Measurements from ENCODE around the gene SH3PXD2A. TPM values are rescaled to one million over a fixed set of nuclear protein-coding genes. Genes with fewer than 3 reads are reported as not detected.
A peak's percentile ranks its signal among the peaks of the same experiment; 100 is the strongest.

SH3PXD2A gene
- total RNA-seq, 1 donor from 2014 or later, result 51.3 TPM

DNA sequence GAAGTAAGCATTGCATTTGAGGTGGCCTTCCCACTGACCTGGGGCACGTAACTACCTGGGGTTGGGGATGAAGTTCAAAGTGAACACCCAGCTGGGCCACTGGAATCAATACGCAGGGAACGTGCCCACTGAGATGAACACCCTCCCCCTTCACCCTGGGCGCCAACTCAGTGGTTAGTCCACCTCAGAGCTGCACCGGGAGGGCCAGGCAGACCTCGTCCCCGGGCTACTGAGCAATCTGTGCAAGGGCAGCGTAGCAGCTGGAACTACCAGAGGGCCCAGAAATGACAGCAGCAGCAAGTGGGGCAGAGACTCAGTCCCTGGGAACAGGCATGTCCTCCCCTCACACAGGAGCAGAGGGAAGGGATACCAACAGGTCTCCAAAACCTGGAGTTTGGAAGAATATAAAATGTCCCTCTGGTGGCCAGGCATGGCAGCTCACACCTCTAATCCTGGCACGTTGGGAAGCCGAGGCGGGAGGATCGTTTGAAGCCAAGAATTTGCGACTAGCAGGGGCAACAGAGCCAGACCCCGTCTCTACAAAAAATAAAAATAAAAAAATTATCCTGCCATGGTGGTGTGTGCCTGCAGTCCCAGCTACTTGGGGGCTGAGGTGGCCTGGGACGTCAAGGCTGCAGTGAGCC is 143.9 kb downstream of the SH3PXD2A start:
- DNase-seq (ENCODE audit: low spot score), result no peak

DNA sequence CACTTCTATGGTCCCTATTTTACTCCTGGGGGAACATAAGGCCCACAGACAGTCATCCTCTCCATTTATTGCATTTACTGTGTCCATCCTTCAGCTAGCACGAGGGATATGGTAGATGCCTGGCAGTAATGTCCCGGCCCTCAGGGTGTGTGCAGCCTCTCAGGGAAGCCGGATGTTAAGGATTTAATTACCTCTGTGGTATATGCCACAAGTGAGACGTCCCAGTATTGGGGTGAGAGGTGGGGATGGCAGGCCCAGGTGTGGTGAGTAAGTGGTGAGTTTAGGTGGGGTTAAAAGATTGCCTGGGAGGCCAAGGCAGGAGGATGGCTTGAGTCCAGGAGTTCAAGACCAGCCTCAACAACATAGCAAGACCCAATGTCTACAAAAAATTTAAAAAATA is 144.9 kb downstream of the SH3PXD2A start:
- DNase-seq (ENCODE audit: low spot score), result no peak

DNA sequence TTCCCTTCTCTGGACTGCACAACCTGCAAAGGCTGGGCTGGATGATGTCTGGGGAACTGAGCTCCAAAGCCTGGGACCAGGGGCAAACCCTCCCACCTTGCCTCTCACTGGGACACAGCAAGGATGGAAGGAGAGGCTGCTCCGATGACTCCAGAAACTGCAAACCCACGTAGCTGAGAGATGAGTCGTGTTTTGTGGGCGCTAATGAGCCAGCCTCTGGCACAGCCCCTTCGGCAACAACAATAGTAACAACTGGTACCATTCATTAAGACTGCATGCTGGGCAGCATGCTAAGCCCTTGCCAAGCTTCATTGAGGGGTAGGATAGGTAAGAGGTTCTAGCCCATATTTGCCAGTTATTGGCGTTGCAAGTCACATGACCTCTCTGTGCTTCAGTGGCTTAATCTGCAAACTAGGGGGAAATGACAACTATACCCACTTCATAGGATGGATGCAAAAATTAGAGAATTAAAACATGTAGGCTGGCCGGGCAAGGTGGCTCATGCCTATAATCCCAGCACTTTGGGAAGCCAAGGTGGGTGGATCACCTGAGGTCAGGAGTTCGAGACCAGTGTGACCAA is 145.9 kb downstream of the SH3PXD2A start:
- no peak for DNase-seq (ENCODE audit: low spot score)

DNA sequence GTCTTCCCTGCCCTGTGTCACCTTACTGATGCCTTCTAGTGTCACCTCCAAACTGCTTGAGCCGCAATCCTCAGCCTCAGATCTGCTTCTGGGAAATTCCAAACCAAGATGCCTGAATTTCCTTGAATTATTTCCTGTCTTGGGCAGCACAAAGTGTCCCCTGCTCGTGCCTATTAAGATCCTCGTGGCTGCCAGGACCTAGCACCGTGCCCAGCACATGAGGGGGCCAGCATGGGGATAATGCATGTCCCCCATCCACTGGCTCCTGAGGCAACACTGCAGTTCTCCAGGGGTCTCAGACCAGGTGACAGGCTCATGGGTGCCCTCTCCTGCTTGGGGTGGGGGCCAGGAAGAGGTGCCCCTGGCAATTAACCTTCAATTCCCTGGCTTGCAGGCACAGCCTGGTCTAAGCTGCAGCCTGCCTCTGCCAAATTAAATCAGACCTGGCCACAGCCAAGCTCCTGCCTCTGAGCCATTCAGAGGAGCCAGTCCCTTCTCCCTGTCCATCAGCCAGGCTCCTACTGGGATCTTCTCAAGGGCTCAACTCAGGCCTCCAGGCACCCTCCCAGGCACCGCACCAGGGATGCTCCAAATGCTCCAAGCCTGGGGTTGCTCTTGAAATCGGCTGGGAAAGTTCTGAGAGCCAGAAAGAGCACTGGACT is 146.6 kb downstream of the SH3PXD2A start:
- no peak for DNase-seq (ENCODE audit: low spot score)

DNA sequence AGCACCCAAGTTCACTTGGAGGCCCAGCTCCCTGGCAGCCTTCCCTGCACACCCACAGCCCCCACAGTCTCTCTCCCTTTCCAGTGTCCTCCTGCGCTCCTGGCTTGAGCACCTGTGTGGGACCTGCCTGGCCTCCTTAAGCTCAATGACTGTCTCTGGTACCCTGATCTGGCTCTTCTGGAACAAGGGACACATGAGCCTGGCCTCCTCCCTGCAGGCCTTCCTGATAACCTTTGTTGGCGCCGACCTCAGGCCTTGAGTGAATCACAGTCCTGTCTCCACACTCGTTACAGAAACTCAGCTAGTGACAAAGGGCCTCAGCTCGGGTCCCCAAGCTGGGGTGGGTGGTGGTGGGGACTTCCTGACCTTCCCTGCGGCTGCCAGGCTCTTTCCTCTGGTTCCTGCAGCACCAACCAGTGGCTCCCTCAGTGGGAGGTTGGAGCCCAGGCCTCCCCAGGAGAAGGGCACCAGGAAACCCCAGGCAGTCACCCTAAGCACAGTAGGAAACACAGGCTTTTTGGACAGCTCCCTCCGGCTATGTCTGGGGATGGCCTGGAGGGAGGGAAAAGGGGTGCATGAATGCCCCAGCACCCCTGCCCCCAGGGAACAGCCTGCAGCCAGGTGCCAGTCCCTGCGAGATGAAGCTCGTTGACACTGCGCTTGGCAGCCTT is 147.3 kb downstream of the SH3PXD2A start:
- no peak for DNase-seq (ENCODE audit: low spot score)

DNA sequence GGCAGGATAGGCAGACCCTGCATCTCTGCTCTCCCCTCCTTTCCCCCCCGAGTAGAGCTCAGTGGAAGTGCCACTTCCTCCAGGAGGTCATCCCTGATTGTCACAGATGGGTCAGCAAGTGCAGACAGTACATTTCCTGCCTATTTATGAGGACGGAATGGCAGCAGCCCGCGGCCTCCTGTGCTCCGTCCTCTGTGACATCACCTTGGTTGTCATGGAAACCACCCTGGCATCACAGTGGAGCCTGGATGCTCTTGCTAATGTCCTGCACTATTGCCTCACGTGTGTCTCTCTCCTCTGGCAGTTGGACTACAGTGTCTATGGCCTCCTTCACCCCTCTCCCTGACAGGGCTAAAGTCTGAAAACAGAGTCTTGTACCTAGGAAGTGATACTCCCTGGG is 148.6 kb downstream of the SH3PXD2A start:
- no peak for DNase-seq (ENCODE audit: low spot score)

DNA sequence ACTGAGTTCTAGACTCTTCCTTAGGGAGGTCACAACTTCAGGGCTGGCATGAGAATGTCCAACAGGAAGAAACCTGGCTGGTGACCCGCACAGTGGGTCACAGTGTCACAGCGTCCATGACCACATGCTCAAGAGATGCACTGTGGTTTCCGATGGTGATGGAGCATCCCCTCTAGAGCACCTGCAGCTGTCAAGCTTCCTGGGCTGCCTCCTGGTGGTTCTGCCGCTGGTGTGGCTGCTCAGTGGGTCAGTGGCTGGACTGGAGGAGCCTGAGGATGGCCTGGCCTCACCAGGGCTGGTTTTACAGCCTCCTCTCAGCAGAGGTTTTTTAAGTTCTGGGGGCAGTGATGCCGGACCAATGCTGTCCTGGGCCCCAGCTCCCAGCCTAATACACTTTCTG is 149.3 kb downstream of the SH3PXD2A start:
- no peak for DNase-seq (ENCODE audit: low spot score)

DNA sequence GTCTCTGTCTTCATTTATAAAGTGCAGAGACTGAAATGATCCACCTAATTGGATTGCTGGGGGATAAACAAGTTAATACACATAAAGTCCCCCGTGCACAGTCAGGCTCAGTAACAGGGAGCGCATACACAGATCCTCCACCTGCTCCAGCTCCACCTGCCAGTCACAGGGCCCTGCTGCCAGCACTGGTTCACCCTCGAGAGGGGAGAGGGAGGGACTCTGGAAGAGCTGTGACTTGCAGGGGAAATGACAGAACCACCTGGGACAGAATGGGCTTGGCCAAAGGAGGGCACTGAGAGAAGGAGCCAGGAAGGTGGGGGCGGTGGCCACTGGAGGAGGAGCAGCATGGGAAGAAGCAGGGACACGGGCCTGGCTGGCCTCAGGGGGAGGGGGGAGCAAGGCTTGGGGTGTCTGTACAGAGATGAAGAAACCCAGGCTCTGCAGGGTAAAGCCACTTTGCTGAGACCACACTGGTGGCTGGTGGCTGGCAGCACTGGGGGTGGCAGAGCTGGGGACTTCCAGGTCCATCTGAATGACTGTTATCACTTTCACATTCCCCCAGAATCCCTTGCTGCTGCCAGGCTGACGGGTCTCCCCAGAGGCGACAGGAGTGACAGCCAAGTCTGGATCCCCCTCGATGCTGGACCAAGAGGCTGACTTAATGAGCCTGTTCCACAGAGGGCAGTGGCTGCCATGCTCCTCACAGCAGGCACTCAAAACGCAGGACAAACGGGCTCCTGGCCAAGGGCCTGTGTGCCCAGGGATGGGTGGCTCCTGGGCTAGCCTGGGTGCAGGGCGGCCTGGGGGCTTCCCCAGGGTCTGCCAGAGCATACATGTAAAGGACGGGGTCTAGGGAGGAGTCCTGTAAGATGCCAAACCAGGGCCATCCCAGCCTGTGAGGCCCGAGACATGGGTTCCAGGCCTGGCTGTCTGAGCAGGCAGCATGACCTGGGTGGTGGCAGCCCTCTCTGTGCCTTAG is 151.1 kb downstream of the SH3PXD2A start:
- no peak for DNase-seq (ENCODE audit: low spot score)

DNA sequence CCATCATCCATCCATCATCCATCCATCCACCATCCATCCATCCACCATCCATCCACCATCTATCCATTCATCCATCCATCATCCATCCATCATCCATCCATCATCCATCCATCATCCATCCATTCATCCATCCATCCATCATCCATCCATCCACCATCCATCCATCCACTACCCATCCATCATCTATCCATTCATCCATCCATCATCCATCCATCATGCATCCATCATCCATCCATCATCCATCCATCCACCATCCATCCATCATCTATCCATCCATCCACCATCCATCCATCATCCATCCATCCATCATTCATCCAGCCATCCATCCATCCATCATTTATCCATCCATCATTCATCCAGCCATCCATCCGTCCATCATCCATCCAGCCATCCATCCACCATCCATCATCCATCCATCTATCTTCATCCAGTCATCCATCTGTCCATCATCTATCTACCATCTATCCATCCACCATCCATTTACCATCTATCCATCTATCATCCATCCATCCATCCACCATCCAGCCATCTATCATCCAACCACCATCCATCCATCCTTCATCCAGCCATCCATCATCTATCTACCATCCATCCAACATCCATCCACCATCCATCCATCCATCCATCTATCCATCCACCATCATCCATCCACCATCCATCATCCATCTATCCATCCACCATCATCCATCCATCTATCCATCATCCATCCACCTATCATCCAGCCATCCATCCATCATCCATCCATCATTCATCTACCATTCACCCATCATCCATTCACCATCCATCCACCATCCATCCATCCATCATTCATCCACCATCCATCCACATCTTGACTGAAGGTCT is 153.8 kb downstream of the SH3PXD2A start:
- no peak for DNase-seq (ENCODE audit: low spot score)

DNA sequence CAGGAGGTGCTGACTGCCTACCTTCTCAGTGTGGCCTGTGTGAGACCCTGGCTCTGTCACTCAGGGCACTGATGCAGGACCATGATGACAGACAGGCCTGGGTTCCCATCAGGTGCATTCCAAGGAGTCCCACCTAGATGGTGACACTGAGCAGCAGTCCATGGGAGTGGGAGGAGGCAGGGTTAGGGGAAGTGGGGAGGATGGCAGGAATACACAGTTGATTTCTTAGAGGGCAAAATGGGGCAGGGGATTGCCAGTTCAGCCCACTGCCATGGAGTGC is 155.0 kb downstream of the SH3PXD2A start:
- no peak for DNase-seq (ENCODE audit: low spot score)

DNA sequence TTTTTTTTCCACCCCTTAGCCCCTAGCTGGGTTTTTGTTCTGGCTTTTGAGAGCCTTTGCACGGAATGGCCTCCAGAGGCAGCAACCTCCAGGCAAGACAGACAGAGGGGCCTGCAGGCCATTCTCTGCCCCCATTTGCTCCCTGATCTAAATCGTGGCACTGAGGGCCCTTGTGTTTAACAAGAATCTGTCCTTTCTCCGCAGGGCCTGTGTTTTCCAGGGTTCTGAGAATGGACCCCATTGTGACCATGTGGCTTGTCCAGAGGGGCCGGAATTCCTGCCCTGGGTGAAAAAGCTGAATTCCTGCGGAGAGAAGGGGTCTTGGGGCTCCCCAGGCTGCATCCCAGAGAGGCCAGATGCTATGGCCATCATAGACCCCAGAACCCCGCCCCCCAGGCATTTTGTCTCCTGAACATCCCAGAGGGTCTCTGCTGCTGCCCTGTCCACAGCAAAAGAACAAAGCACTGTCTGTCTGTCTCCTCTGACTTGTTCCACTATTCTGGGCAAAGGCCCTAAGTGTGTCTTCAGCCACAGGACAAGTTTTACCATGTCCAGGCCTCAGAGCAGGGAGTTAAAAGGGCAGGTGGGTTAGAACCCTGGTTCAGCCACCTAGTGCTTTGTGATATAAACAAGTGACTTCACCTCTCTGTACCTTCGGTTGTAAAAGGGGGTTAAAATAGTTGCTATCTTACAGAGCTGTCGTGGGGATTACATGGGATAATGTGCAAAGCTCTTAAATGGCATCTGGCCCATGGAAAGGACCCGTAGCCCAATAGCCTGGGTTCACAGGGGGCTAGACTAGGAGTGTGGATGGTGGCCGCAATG is 155.6 kb downstream of the SH3PXD2A start:
- DNase-seq (ENCODE audit: low spot score), result no peak

DNA sequence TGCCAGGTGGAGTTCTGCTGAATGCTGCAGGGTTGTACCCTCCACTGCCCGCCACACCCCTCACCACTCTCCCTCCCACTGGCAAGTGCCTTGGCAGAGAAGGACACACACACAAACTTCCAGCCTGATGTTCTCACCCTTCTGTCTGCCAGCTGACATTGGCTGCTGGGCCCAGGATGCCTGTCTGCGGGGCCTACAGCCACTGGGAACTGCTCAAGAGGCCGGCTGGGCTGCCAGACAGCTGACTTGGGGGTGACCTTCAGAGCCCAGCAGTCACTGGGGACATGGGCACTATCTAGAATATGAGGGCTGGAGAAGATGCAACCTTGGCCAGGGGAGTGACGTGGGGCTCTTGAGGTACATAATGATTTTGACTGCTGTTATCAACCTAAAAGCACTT is 157.1 kb downstream of the SH3PXD2A start:
- no peak for DNase-seq (ENCODE audit: low spot score)

DNA sequence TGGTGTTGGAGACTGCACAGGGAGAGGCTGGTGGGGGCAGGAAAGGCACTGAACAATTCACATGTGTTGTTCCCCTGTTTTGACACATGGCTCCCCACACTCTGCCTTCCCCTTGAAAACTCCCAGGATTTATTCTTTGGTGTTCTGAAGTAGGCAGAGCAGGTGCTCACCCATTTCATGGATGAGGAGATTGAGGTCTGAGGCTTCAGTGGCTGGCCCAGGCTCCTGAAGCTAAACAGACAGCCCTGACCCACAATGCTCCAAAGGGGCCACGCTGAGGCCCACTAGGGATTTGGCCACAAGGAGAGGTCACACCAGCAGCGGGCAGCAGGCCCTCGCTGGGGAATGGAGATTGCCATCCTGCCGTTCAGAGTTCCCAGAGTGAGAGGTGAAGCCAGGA is 157.6 kb downstream of the SH3PXD2A start:
- DNase-seq (ENCODE audit: low spot score), result no peak

DNA sequence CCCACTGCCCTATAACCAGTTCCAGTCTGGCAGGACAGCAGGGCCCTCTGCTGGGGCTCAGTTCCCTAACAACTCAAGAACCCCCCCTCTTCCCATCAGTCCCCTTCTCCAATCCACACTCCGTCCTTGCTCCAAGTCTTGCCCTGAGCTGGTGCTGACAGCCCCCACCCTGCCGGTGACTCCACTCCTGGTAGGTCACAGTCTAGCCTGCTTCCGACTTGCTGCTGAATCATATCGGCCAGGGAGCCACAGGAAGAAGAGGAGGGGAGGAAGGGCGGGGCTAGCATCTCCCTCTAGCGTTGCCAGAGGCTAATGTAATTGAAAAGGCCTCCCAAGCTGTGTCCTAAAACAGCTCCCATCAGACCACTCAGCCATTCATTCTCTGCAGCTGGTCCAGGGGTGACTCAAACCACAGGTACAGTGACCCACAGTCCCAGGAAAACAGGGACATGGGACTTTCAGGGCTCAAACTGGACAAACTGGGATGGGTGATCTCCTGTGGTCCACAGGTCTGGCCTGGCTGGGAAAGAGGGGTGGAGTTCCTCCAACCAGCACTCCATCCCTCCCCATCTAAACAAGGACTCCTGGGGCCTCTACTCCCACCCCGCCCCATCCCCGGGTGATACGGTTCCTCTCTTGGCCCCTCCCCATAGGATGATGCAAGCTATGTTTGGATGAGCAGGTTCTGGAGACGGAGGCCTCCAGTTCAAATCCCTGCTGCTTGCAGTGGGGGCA is 158.8 kb downstream of the SH3PXD2A start:
- peak; percentile 91 for DNase-seq (ENCODE audit: low spot score)

DNA sequence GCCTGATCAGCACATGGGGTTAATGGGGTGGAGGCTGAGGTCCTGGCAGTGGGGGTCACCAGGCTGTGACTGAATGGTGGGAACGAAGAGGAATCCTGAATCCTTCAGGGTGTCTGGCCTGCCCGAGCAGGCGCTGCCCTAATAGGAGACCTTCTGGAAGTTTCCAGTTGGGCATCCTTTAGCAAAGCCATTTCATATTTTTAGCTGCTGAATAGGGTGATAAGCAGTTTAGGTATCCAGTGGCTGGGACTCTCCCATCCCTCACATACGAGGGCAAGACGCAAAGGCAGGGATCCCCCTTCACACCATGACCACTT is 159.3 kb downstream of the SH3PXD2A start:
- no peak for DNase-seq (ENCODE audit: low spot score)

DNA sequence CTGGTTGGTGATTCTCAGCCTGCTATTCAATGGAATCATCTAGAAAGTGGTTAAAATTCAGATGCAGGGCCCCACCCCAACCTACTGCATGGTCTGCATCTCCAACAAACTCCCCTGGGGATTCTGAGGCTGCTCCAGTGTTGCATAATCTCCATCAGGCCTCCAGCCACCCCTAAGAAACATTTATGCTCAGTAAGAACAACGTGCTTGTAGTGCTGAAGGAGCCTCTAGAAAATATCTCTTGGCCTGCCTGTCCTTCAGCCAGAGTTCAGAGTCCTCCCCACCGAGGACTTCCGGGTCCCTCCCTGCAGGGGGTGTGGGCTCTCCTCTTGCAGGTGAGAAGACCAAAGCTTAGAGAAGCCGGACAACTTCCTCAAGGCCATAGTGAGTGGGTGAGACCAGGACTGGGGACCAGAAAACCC is 159.8 kb downstream of the SH3PXD2A start:
- DNase-seq (ENCODE audit: low spot score), result no peak

DNA sequence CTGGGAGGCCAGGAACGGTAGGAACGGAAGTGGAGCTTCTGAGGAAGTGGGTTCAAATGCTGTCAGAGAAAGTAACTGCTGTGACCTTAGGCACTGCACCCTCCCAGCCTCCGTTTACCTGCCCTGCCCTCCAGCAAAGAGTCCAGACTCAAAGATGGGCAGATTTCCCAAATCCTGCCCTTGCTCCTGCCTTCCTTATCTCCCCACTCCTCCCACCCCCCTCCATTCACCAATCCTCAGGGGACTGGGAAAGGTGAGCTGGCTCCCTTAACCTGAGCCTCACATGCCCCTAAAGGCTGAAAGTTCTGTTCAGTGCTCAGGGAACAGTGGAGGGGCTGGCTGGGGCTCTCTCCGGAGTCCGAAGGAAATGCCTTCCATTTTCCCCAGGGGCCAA is 161.6 kb downstream of the SH3PXD2A start:
- DNase-seq (ENCODE audit: low spot score), result no peak

DNA sequence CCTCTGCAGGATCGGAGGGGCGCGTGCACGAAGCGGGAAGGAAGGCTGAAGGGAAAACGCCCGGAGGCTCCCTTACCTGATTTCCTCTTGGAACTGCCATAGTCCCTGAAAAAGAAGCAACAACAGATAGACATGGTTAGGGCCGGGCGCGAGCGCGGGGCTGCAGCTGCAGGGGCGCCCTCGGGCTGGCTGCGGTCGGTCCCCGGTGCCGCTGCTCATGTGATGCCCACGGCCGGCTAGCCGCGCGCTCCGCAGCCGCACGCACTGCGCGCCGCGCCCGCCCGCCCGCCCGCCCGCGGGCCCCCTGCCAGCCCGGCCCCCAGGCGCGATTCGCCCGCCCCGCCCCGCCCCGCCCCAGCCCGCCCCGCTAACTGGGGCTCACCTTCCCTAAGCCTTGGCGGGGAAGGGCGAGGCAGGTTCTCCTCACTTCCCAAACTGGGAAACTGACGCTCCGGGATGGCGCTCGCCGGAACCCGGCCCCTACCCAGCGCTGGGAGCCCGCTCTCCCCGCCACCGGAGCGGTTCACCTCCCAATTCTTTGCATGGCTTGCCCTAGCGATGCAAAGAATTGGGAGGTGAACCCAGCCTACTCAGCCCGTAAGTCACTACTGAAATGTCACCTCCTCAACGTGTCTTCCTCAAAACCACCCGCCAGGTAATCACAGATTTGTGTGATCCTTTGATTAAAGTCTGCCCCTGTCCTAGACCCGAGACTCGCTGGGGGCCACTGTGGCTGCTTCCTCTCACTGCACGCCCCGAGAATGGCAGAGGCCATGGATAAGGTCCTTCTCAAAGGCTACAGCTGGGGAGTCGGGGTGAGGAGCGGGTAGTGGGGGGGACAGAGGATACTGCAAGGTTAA is 162.2 kb downstream of the SH3PXD2A start:
- no peak for DNase-seq (ENCODE audit: low spot score)

Data from mesenteric fat pad (tissue), 1 donor.